Mucosa of descending colon (tissue), 3 donors: ENCODE measurements around the gene PGP. TPM values are rescaled to one million over a fixed set of nuclear protein-coding genes. Genes with fewer than 3 reads are reported as not detected.

Experiments
- ATAC-seq: fragments of 200-7000 bp; cut with Tn5 transposase; one replicate; pipeline ENCODE4 v1.9.1; 2020; ENCODE audit warnings: mild to moderate bottlenecking, moderate library complexity
- DNase-seq, 3 donors: peaks; one replicate each; pipeline ENCODE4 v3.0.0-alpha.2; 2020
- H3K36me3 ChIP-seq: fragments of 200-600 bp; one replicate; pipeline ENCODE4 v1.8.0; 2021; ENCODE audit warnings: low read depth, mild to moderate bottlenecking
- H3K4me1 ChIP-seq: fragments of 200-600 bp; one replicate; pipeline ENCODE4 v1.8.0; 2021; ENCODE audit warnings: low read depth, mild to moderate bottlenecking
- H3K4me3 ChIP-seq: fragments of 200-600 bp; one replicate; pipeline ENCODE4 v1.8.0; 2021; ENCODE audit warnings: mild to moderate bottlenecking
- H3K9me3 ChIP-seq: fragments of 200-600 bp; one replicate; pipeline ENCODE4 v1.8.0; 2021; ENCODE audit warnings: mild to moderate bottlenecking
- intact Hi-C, 2 donors: fragments of 100-400 bp; cut with DNase I in 1 of 2; cut with micrococcal nuclease in 1 of 2; formaldehyde crosslinking; loops; one replicate each; pipeline versions ENCODE4 v1.11.0 to v1.11.1; 2022; cut with DNase I, micrococcal nuclease
- total RNA-seq, 3 donors: library from RNA; stranded (reverse); fragmentation: NEBNext Ultra II Directional in 2 of 3; extraction: Animal tissue kit (Norgen Biotek cat#: 25700) in 2 of 3; gene quantifications; one replicate each; pipeline versions ENCODE4 v1.2.1 to v1.2.4, GENCODE V29; 2021 to 2023
- TF ChIP-seq, protein P1 (sequence below): fragments of 200-600 bp; IDR thresholded peaks from one replicate; pipeline ENCODE4 v1.8.0; 2022; ENCODE audit warnings: antibody characterized with exemption, mild to moderate bottlenecking
- donor health status: DM: no; HTN: no; CAD: no; lungs with moderate emphysema.
- donor health status: DM: no; HTN: no; CAD: no.
- donor health status: DM: no; HTN: yes; CAD: no.

Gene PGP
- total RNA-seq, 3 donors from 2014 or later = 15.5 to 19.7 (median 17.6) TPM

GRCh38 chr16:2232094-2232990 lies 17.7 kb upstream of the PGP start:
- Histone ChIP-seq H3K4me3 (no peak overlapping the region), H3K36me3 (peaks cover 7% of the 10 kb centered on the region), H3K9me3 (no peaks in the 10 kb centered on the region), H3K4me1 (peaks cover 18% of the 10 kb centered on the region)
- no peak for ATAC-seq
- DNase-seq = no peak
- intact Hi-C loops = no loop called here
- TF ChIP-seq, protein P1, sequence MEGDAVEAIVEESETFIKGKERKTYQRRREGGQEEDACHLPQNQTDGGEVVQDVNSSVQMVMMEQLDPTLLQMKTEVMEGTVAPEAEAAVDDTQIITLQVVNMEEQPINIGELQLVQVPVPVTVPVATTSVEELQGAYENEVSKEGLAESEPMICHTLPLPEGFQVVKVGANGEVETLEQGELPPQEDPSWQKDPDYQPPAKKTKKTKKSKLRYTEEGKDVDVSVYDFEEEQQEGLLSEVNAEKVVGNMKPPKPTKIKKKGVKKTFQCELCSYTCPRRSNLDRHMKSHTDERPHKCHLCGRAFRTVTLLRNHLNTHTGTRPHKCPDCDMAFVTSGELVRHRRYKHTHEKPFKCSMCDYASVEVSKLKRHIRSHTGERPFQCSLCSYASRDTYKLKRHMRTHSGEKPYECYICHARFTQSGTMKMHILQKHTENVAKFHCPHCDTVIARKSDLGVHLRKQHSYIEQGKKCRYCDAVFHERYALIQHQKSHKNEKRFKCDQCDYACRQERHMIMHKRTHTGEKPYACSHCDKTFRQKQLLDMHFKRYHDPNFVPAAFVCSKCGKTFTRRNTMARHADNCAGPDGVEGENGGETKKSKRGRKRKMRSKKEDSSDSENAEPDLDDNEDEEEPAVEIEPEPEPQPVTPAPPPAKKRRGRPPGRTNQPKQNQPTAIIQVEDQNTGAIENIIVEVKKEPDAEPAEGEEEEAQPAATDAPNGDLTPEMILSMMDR = no peak

GRCh38 chr16:2231016-2231931 lies 16.6 kb upstream of the PGP start:
- no peak for ATAC-seq
- DNase-seq = no peak
- H3K36me3 ChIP-seq = peaks cover 7% of the 10 kb centered on the region

GRCh38 chr16:2230376-2230775 lies 15.7 kb upstream of the PGP start:
- H3K9me3 ChIP-seq = no peaks in the 10 kb centered on the region
- ATAC-seq (no peak), DNase-seq (no peak)
- H3K4me1 ChIP-seq = peaks cover 12% of the 10 kb centered on the region
- intact Hi-C loops = no loop called here
- H3K36me3 ChIP-seq = peaks cover 7% of the 10 kb centered on the region
- TF ChIP-seq, protein P1 = no peak
- no peak overlapping the region for H3K4me3 ChIP-seq

More at GRCh38 chr16:2231016-2231931, 16.6 kb upstream of the PGP start:
- Histone ChIP-seq H3K9me3 (no peaks in the 10 kb centered on the region), H3K4me1 (peaks cover 12% of the 10 kb centered on the region), H3K4me3 (no peak overlapping the region)
- TF ChIP-seq, protein P1 = no peak
- intact Hi-C loops = no loop called here

DNA sequence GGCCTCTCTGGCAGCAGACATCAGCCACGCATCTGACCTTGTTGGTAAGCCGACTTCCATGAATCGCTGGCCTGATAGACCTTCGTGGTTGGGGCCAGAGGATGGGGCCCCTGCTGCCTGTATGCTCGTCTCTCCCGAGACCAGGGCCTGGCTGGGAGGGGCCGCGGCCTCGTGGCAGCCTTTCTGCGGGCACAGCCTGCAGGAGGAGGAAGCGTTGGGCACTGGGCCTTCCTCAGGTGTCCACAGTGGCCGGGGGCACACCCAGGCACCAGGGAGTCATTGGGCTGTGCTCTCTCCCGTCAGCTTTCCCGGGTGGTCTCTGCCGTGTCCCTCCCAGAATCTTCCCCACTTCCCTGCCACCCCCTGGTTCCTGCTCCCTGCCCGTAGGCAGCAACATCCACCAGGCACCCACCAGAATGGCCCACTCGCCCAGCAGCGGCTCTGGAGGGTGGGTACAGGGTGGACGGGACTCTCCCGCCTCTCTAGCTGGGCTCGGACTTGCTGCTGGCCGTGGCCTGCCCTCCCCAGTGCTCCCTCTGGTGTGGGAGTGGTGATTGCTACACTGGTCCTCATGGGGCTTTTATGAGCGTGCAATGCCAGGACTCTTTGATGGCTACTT lies 15.1 kb upstream of the PGP start:
- ATAC-seq = no peak
- H3K4me3 ChIP-seq = no peak overlapping the region
- peaks cover 7% of the 10 kb centered on the region for H3K36me3 ChIP-seq
- TF ChIP-seq, protein P1 = no peak
- peaks cover 17% of the 10 kb centered on the region for H3K4me1 ChIP-seq
- intact Hi-C loops = no loop called here
- no peaks in the 10 kb centered on the region for H3K9me3 ChIP-seq
- no peak for DNase-seq

GRCh38 chr16:2229091-2229490 lies 14.5 kb upstream of the PGP start:
- Histone ChIP-seq H3K9me3 (no peaks in the 10 kb centered on the region), H3K4me3 (no peak overlapping the region), H3K4me1 (peaks cover 21% of the 10 kb centered on the region), H3K36me3 (peaks cover 7% of the 10 kb centered on the region)
- DNase-seq = no peak
- ATAC-seq = no peak
- intact Hi-C loops = no loop called here
- TF ChIP-seq, protein P1 = no peak
